ENCODE measurements around the gene CXorf58.
"Not testable (repeated sequence)": the region's sequence is repeated elsewhere in the genome, so short reads cannot be mapped to it uniquely, and the experiment has no call there.

CXorf58 gene

GRCh38 chrX:23907498-23908218 lies at the start of gene CXorf58, which contains the start of gene APOO:
CXorf58 (plus strand) TSS chrX:23908006; CDS start chrX:23910303, 2,297 bp downstream.
APOO (minus strand) TSS chrX:23907938; CDS start chrX:23907702, 236 bp downstream.
- peak; percentile 61 for TF ChIP-seq CTCF (IDR thresholded peaks at IDR 0.05; ENCODE audit: low read depth, low read length)
- peak within 1 kb of the TSS; percentile 62 for H3K4me3 ChIP-seq (ENCODE audit: low read depth, low read length)

GRCh38 chrX:23859238-23859637 lies 48.6 kb upstream of the CXorf58 start:
- H3K4me3 ChIP-seq (ENCODE audit: low read depth, low read length): not testable (repeated sequence)

GRCh38 chrX:23861215-23861896 lies 46.5 kb upstream of the CXorf58 start:
- no peak overlapping the region for H3K4me3 ChIP-seq (ENCODE audit: low read depth, low read length)
- no peak for TF ChIP-seq CTCF (IDR thresholded peaks at IDR 0.05; ENCODE audit: low read depth, low read length)

- not testable (repeated sequence) for H3K4me3 ChIP-seq (ENCODE audit: low read depth, low read length)
Measured at GRCh38 chrX:23861952-23862351, 45.9 kb upstream of the CXorf58 start.

- H3K4me3 ChIP-seq (ENCODE audit: low read depth, low read length): no peak overlapping the region
- TF ChIP-seq CTCF (IDR thresholded peaks at IDR 0.05; ENCODE audit: low read depth, low read length): no peak
Measured at GRCh38 chrX:23864742-23865326, 43.0 kb upstream of the CXorf58 start.

GRCh38 chrX:23870041-23870440 lies 37.8 kb upstream of the CXorf58 start:
- no peak for TF ChIP-seq CTCF (IDR thresholded peaks at IDR 0.05; ENCODE audit: low read depth, low read length)
- H3K4me3 ChIP-seq (ENCODE audit: low read depth, low read length): no peak overlapping the region

GRCh38 chrX:23871905-23872546 lies 35.8 kb upstream of the CXorf58 start:
- no peak overlapping the region for H3K4me3 ChIP-seq (ENCODE audit: low read depth, low read length)
- no peak for TF ChIP-seq CTCF (IDR thresholded peaks at IDR 0.05; ENCODE audit: low read depth, low read length)

All from WI38 (cell line).